GM20431 (cell line): ENCODE data around the gene ISLR.

ENCODE experiments used
- in situ Hi-C: fragments of 300-500 bp; cut with MseI, MboI; formaldehyde crosslinking; loops from one replicate; pipeline ENCODE4 v1.15.0; 2020; ENCODE audit warnings: low sequenced_read_pairs; ENCODE audit not compliant: unreplicated experiment

ISLR gene

DNA sequence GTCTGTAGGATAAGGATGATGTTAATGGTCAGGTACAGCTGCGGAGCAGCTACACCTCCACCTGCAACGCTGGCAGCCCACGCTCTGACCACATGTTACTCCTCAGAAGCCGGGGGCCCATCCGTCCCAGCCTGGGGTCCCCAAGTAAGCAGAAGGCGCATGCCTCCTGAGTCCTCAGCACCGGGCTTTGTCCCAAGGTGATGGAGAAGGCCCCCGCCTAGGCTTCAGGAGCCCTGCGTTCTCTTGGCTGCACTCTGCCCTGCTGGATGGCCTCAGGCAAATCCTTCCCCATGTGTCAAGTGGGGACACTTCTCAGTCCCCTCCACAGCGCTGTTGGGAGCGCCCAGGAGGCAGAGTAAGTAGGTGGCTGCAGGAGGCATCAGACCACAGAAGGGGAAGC is 14.7 kb downstream of the ISLR start:
- in situ Hi-C loops: no loop called here

DNA sequence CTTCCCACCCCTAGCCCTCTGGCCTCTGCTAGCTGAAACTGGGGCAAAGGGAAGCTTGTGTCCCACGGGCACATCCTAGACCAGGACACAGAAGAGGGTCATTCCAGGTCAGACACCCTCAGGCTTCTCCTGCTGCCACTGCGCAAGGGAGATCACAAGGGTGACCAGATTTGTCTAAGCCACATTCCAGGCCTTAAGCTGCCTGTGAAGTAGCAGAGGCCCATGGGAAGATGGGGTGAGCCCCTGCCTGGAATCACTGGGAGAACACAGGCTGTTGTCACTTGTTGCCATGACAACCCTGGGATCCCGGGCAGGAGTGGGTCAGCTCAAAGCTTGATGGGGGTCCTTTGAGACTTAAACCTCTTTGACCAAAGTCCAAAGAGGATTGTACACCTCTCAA is 18.3 kb downstream of the ISLR start:
- in situ Hi-C loops: no loop called here

DNA sequence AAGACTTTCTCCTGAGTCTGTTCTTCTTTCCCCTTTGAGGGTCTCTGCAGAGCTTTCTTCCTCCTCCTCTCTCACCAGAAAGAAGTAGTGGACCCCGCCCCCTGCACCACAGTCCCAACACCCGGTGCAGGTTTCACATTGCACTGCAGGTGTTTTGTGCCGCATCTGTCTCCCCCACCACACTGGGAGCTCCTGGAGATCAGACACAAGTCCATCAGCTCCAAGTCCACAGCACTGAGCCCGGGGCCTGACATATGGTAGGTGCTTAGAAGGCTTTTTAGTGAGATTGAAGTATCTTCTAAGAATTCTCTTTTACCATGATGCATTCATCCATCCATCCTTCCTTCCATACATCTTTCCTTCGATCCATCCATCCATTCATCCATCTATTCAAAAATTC is 19.2 kb downstream of the ISLR start:
- in situ Hi-C loops: no loop called here

DNA sequence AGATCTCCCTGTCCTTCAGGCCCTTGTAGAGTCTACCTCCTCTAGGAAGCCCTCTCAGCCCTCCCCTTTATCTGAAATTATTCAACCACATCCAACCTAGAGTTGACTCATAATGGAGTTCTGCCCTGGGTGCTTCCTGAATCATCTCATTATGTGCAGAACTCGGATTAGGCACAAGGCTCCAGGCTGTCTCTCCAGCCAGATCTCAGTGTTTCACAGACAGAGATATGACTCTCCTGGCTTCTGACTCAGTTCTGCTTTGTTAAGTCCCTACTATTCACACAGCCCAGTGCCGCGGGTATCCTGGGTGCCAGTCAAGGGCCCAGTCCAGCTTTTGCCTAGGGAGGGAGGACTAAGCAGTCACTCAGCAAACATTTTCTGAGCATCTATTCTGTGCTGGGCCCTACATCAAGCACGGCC is 19.8 kb downstream of the ISLR start:
- in situ Hi-C loops: no loop called here

DNA sequence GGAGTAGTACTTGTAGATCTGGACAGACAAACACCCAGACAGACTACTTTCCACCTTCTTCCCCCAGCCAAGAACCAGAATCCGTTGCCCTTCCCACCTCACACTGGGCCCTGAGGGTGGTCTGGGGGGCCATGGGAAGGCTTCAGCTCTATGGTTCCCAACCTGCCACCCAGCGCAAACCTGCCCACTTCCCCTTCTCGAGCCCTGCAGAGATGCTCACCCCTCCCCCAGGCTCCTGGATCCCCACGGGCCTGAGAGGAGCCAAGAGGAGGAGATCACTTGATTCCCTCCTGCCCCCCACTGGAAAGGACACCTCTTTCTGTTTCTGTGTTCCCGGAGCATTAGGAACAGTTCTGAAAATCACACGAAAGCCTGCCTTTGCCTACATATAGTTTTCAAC is 20.4 kb downstream of the ISLR start:
- in situ Hi-C loops: no loop called here

DNA sequence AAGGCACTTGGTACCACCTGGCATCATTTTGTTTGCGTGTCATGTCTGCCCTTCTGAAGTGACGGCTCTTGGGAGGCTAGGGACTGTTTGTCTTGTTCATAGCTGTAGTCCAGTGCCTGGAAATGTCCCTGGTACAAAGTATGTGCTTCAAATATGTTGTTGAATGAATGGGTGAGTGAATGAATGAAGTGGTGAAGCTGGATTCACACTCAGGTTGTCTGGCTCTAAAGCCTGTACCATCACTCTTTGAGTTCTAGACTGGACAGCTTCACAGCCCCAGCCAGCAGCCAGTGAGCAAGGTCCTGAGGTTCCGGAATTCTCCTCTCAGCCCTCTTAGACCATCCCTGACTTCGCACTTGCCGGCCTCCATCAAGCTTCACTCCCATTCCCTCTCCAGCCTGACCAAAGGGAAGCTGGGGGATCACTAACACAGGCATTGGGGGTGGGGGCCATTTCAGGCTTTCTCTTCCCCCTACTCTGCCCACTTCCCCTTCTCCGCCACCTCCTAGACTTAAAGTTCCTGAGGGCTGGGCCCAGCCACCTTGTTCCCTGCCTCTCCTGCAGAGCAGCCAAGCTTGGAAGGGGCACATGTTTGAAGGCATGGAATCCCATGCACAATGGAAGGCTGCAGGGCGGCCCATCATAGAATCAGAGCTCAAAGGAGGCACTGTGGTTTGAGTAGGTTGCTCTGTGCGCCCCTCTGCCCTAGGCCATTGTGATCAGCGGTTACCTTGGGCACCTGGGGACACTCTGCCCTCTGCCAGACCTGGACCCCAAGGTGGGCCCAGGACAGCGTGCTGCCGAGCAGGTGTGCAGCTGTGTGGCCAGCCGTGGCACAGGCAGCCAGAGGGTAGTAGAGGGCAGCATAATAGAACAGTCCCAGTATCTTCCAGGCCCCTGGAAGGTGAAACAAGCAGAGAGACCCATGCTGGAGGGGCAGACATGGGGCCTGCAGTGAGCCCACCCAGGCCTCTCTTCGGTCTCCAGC is 21.4 kb downstream of the ISLR start:
- in situ Hi-C loops: no loop called here

DNA sequence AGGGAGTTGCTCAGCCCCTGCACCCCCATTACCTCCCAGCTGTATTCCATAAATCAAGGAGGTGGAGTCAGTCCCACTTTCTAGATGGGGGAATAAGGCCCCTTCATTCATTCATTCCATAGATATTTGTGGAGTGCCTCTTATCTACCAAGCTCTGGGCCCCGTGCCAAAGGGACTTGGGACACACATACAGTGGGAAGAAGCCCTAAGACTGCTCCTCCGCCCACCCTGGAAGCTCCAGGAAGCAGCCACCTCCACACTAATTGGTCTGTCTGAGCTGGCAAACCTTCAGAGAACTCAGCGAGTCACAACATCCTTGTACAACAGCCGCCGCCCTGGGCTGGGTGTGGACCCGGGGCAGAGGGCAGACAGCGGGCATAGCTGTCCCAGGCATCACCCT is 22.7 kb downstream of the ISLR start:
- in situ Hi-C loops: no loop called here

DNA sequence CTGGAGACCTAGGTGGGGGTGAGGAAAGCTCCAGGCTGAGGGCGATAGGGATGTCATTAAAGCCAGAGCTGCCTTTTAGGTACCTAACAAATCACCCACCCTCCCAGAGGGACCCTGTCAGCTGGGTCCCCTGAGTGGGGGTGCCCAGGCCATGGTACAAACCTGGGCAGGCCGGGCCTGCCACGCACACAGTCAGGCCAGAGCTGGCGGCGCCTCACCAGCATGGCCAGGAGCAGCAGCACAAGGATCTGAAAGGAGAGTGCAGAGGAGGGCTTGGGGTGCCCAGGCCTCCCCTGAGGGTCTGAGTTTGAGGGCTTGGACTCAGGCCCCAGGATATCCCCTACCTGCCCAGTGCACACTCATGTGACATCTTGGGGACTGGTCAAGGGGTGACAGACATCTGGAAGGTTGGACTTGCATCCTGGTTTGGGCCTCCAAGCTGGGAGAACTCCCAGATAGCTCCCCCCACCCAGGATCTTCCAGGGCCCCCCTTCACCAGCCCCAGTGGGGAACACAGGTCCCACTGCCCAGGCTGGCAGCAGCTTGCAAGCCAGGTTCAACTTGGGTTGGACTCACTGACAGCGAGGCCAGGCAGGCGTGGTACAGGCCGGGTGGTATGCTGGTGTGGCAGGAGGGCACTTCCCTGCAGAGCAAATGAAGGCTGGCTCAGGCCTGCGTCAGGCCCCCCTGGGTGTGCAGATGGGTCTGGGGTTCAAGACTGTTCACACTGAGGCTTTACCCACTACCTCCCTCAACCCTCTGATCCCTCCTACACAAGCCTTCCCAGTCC is 23.9 kb downstream of the ISLR start:
- in situ Hi-C loops: no loop called here

DNA sequence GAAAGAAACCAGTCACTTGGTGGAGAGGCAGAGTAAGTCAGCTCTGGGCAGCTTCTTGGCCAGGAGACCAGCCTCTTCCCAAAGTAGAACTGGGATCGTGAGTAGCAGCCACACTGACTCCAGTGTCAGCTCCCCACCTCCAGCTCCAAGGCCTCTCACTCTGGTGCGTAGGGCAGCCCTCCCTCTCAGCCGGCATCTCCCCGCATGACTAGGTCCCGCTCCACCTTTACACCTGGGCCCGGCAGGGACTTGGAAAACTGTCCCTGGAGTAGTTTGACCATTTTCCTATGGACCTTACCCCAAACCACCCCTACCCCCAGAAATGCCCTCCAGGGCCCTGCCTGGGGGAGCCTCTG is 25.8 kb downstream of the ISLR start:
- in situ Hi-C loops: no loop called here

DNA sequence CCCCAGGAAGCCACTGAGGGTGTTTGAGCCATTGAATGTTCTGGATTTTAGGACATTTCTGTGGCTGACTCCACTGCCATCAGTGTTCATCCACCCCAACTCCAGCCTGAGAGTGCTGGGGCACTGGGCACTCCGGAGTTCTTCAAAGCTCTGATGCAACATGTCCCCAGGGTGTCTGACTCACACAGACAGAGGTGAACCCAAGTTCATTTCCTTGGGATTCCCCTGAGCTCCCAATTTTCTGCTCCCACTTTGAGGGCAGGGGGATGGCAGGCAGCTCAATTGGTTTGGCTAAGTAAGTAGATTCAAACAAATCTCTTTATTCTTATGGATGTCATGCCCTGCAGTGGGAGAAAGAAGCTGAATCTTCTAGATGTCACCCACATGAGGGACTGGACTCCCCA is 26.9 kb downstream of the ISLR start:
- in situ Hi-C loops: no loop called here

DNA sequence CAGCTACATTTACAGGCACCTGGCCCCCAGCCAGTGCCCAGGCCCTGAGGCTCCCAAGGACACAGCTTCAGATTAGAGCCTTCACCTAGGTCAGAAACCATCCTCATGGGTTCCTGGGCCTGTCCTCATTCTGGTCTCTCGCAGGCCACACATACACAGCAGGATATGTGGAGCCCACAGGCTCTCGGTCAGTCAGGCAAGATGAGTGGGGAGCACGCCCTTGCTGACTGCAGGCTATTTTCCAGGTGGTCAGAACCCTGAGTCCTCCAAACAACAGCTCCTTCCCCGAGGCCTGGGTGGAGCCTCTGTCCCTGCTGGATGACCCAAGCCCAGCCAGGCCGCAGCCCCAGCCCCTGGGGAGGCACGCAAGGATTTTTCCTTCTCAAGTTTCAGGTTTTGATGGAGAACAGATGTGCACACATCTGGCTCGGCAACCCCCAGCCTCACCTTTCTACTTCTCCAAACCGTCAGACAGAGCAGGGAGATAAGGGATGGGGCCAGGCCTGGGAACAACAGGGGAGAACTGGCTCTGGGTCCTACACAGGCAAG is 27.4 kb downstream of the ISLR start:
- in situ Hi-C loops: no loop called here

DNA sequence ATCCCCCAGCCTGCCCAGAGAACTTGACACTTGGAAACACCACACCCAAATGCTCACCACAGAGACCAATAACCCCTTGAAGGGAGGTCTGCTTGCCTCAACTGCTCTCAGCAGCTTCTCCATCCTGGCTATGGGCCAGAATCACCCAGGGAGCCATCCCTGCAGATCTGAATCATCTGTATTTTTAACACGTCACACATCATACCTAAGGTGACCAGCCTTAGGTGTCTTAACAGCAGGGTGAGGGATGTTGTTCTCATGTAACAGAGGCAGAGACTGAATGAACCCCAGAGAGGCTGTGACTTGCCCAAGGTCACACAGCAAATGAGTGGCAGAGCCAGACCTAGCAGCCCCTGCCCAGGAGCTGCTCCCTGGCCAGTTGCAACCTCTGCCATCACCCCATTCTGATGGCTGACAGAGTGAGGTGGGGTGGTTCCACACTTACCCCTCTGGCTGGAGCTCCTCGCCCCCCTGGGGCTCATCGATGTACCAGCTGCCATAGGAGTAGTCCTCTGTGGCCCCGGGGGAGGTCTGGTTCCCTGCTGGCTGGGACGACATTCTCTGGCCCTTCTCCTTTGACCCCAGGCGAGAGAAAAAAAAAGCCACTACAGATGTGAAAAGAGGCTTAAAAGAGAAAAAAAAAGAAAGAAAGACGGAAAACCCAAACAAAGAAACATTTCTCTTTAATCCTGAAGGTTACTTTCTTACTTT is 28.4 kb downstream of the ISLR start:
- in situ Hi-C loops: no loop called here

DNA sequence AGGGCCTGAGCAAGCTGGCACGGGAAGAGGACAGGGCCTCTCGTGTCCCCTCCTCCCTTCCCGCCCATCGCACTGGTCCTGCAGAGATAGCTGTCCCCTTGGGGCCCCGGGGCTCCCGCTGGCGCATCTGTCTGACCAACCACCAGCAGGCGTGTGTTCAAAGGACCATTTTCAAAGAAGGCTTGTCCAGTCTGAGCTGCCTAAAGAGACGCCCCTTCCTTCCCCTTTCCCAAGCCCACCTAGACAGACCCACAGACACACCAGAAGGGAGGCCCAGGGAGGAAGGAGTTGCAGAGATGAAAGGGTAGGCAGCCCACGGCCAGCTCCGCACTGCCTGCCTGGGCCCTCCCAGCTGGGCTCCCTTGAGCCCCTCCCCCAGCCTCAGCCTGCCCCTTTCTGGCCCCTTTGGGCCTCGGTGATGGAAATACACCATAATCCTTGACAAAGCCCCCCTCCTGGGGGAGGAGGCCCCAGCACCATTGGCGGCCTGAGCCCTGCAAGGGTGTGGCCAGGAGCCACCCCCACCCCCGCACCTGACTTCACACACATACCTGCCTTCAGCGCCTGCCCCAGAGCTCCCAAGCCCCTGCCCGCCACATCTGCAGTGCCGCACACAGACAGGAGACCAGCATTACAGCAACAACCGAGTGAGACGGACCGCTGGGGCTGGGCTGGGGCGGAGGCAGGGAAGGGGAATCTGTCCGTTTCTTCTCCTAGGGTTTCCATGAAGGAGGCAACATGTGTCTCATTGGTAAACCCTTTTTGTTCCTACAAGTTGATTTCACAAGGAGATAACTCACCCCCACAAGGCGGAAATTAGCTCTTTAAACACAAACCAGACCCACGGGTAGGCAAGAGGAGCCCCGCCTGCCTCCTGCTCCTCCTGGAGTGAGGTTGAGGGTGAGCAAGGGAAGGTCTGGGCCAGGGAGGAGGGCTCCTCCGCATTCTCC is 29.2 kb downstream of the ISLR start, which contains the start of gene STRA6:
Gene STRA6 (minus strand): TSS at position 336 of the 950 bp plus-strand sequence. CDS start 520 bp downstream, outside the sequence.
- in situ Hi-C loops: no loop called here

DNA sequence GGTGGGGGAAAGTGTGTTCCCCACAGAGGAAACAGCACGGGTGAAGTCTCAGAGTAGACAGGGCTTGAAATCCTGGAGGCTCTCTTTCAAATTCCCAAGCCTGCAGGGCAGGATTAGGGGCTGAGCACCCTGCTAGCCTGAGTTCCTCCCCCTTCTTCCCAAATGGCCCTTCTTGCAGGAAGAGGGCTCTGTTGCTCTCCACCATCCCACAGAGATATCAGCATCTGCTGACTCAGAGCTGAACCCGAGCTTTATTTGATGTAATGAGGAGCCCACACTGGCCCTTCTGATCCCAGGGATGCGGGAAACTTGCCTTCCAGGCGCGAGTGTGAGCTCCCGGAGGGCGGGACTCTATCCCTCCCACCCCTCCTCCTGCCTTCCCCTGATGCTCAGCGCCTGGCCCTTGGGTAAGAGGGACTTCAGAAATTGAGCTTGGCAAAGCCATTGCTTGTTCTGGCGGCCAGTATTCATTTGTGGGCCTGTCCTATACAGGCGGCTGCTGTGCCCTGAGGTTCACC is 30.5 kb downstream of the ISLR start:
- in situ Hi-C loops: no loop called here

DNA sequence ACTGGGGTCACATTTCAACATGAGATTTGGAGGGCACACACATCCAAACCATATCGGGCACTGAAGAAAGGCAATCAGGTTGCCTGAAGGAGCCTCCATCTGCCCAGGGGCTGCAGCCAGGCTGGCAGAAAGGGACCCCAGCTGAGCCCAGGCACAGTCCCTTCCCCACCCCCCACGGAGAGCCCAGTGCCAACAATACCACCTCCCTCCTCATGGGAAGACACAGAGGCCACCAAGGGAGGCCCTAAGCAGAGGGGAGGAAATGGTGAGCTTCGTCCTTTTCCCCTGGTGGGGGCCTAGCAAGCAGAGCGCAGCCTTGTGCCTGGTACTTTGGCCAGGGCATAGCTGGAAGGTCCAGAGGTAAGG is 32.1 kb downstream of the ISLR start:
- in situ Hi-C loops: no loop called here

DNA sequence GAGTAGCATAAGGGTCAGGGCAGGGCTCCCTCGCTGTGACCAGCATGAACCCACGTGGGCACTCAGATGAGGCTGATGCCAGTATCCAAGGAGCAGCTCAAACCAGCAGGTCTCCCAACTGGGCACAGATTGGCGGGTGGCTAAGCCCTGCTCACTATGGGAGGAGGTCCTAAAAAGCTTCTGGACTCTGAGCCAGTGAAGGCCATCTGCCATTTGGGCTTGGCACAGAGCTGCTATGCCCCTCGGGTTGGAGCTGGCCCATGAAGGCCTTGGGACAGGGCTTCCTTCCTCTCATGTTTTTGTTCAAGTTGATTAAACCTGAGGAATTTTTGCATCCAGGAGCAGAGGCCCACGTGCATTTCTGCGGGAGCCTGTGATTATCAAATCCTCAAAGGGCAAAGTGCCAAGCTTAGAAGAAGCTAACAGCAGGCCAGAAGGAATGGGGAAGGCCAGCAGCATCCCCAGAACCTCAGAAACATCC is 33.3 kb downstream of the ISLR start:
- in situ Hi-C loops: no loop called here

DNA sequence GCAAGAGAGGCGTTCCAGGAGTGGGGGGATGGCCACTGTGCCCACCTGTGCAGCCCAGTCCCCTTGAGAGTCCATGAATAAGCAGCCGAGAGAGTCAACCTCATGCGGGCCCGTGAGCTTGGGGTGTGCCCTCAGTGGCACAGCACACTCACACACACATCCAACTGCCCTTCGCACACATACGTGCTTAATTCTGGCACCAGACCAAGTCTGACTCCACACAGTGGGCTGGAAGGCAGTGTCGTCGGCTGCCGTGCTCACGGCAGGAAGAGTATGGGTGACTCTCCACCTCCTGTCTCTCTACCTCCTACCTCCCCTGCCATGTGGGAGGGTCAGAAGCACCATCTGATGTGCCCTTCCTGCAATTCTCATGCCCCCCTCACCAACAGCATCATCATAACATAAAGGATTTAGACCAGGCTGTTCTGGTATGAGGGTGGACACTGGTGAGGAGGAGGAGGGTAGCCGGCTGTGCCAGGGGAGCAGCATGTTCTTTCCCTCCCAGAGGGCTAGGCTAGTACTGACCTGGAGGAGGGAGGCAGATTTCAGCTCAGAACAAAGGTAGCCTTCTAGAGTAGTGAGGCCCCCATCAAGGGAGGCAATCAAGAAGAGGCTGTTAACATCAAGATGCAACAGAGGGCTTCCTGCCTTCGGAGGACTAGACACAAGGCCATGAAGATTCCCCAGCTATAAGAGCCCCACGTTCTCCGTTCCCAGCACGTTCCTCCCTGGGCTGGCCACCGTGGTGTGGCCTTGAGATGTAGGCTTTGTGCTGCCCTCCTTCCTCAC is 34.3 kb downstream of the ISLR start:
- in situ Hi-C loops: no loop called here

DNA sequence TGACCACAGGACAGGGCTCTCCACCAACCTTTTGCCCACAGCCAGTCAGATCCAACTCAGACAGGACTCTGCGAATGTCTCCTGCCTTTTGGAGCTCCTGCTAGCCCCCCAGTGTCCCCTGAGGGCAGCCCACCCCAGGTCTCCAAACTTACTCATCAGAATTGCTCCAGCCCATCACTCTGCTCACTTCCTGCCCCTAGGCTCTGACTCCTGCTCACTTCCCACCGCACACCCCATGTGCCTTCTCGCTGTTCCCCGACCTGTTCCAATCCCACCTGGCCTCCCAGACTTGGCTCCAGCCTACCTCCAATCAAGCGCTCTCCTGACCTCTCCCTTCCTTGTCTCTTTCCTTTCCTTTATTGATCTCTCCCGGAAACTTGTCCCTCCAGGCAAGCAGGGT is 35.0 kb downstream of the ISLR start:
- in situ Hi-C loops: no loop called here
